Measurements from ENCODE around the gene VPS39.

VPS39 gene

DNA sequence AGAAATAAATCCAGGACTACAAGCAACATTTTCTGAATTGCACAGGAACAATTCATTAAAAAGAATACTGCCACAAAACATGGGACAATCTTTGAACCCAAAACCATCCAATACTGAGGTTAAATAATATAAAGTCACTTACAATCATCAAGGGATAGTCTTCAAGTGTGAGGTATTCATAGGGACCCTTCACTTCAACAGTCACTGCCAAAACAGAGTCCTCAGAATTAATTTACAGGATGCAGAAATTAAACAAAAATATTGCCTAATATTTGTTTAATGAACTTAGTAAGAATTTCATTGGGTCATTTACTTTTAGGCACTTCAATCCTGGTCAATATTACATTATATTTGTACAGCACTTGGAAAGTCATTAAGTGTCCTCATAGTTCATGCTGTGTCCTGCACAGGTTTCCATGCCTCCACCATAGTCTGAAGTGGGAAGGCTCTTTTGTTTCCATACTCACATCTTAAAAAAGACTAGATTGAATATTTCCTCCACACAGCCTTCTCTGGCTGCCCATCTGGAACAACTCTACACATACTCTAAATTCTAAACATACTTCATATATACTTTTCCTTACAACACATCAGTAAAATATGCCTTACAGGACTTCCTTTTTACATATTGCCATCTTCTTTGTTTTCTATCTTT lies 31.6 kb upstream of the VPS39 start:
- no peak overlapping the region for H3K4me2 ChIP-seq (ENCODE audit: low read depth, low read length, poor library complexity, severe bottlenecking)
- H3K9me2 ChIP-seq (replicated peaks; ENCODE audit: insufficient read depth, low read length), result no peaks in the 10 kb centered on the region
- H3K27me3 ChIP-seq (ENCODE audit: low read length), result no peaks in the 10 kb centered on the region
- no peaks in the 10 kb centered on the region for H3F3A ChIP-seq (ENCODE audit: insufficient read depth)
- no peaks in the 10 kb centered on the region for H4K20me1 ChIP-seq (ENCODE audit: low read depth, low read length)
- H3K79me2 ChIP-seq (ENCODE audit: insufficient read depth, low read length), result no peaks in the 10 kb centered on the region; the same call in none of the 2 replicates
- no peak overlapping the region for H3K4me3 ChIP-seq (ENCODE audit: insufficient read depth, low read length, poor library complexity, severe bottlenecking)
- H3K27ac ChIP-seq (ENCODE audit: low read depth, low read length), result no peak overlapping the region
- peaks cover 15% of the 10 kb centered on the region; the same call in 1 of the 2 replicates for H3K36me3 ChIP-seq (ENCODE audit: low read length)
- no peak for TF ChIP-seq EZH2phosphoT487 (conservative IDR thresholded peaks at IDR 0.05; ENCODE audit: low read length)
- TF ChIP-seq, protein P1, sequence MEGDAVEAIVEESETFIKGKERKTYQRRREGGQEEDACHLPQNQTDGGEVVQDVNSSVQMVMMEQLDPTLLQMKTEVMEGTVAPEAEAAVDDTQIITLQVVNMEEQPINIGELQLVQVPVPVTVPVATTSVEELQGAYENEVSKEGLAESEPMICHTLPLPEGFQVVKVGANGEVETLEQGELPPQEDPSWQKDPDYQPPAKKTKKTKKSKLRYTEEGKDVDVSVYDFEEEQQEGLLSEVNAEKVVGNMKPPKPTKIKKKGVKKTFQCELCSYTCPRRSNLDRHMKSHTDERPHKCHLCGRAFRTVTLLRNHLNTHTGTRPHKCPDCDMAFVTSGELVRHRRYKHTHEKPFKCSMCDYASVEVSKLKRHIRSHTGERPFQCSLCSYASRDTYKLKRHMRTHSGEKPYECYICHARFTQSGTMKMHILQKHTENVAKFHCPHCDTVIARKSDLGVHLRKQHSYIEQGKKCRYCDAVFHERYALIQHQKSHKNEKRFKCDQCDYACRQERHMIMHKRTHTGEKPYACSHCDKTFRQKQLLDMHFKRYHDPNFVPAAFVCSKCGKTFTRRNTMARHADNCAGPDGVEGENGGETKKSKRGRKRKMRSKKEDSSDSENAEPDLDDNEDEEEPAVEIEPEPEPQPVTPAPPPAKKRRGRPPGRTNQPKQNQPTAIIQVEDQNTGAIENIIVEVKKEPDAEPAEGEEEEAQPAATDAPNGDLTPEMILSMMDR (IDR thresholded peaks at IDR 0.05; ENCODE audit: insufficient read depth, low read length, poor library complexity, severe bottlenecking), result no peak
- no peaks in the 10 kb centered on the region for H3K9me3 ChIP-seq (ENCODE audit: insufficient read depth, low read length)
- no peak overlapping the region for H3K9ac ChIP-seq (ENCODE audit: low read length)
- H2AFZ ChIP-seq (ENCODE audit: low read depth, low read length, severe bottlenecking), result no peak overlapping the region

DNA sequence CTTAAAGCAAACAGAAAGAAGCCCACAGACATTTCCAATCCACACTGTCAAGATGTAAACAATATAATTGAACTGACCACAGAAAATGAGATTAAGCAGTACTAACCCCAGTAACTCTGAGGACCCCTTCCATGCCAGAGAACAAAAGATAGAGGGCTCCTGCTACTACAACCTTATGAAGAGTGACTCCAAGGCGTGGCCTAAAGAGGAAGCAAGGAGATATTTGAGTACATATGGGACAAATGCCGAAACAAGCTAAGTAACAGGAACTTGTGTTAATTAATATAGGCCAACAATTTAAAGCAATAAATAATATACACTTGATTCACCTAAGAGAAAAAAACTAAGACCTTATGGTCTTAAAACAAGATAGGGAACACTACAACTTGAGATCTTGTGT lies 25.0 kb upstream of the VPS39 start:
- H3K27me3 ChIP-seq (ENCODE audit: low read length), result no peaks in the 10 kb centered on the region
- no peaks in the 10 kb centered on the region for H3K79me2 ChIP-seq (ENCODE audit: insufficient read depth, low read length)
- H3K9me2 ChIP-seq (replicated peaks; ENCODE audit: insufficient read depth, low read length), result no peaks in the 10 kb centered on the region
- no peaks in the 10 kb centered on the region; the same call in 1 of the 2 replicates for H3F3A ChIP-seq (ENCODE audit: insufficient read depth)
- no peak overlapping the region for H2AFZ ChIP-seq (ENCODE audit: low read depth, low read length, severe bottlenecking)
- H4K20me1 ChIP-seq (ENCODE audit: low read depth, low read length), result no peaks in the 10 kb centered on the region
- H3K9me3 ChIP-seq (ENCODE audit: insufficient read depth, low read length), result no peaks in the 10 kb centered on the region
- H3K4me2 ChIP-seq (ENCODE audit: low read depth, low read length, poor library complexity, severe bottlenecking), result no peak overlapping the region
- H3K36me3 ChIP-seq (ENCODE audit: low read length), result peaks cover 10% of the 10 kb centered on the region; the same call in 1 of the 2 replicates
- no peak overlapping the region for H3K9ac ChIP-seq (ENCODE audit: low read length)
- H3K27ac ChIP-seq (ENCODE audit: low read depth, low read length), result no peak overlapping the region
- H3K4me3 ChIP-seq (ENCODE audit: insufficient read depth, low read length, poor library complexity, severe bottlenecking), result no peak overlapping the region
- no peak for TF ChIP-seq EZH2phosphoT487 (conservative IDR thresholded peaks at IDR 0.05; ENCODE audit: low read length)
- TF ChIP-seq, protein P1 (IDR thresholded peaks at IDR 0.05; ENCODE audit: insufficient read depth, low read length, poor library complexity, severe bottlenecking), result no peak

DNA sequence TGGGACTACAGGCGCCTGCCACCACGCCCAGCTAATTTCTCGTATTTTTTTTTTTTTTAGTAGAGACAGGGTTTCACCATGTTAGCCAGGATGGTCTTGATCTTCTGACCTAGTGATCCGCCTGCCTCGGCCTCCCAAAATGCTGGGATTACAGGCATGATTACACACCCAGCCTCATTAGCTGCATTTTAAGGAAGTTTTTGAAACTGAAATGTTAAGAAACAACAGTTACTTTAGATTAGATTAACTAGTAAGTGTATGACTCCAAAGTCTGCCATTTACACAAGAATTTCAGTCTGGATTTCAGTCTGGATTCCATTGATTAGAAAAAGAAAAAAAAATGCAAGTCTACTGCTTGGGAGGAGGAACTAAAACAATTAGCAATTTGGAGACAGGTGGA lies 24.5 kb upstream of the VPS39 start:
- Histone ChIP-seq H4K20me1 (ENCODE audit: low read depth, low read length) (no peaks in the 10 kb centered on the region), H3K4me2 (ENCODE audit: low read depth, low read length, poor library complexity, severe bottlenecking) (no peak overlapping the region), H3F3A (ENCODE audit: insufficient read depth) (no peaks in the 10 kb centered on the region; the same call in 1 of the 2 replicates), H3K36me3 (ENCODE audit: low read length) (peaks cover 14% of the 10 kb centered on the region), H3K27me3 (ENCODE audit: low read length) (no peaks in the 10 kb centered on the region), H2AFZ (ENCODE audit: low read depth, low read length, severe bottlenecking) (no peak overlapping the region), H3K9me2 (replicated peaks; ENCODE audit: insufficient read depth, low read length) (no peaks in the 10 kb centered on the region), H3K27ac (ENCODE audit: low read depth, low read length) (no peak overlapping the region), H3K9ac (ENCODE audit: low read length) (no peak overlapping the region), H3K9me3 (ENCODE audit: insufficient read depth, low read length) (no peaks in the 10 kb centered on the region), H3K4me3 (ENCODE audit: insufficient read depth, low read length, poor library complexity, severe bottlenecking) (no peak overlapping the region), H3K79me2 (ENCODE audit: insufficient read depth, low read length) (no peaks in the 10 kb centered on the region)
- TF ChIP-seq, protein P1 (IDR thresholded peaks at IDR 0.05; ENCODE audit: insufficient read depth, low read length, poor library complexity, severe bottlenecking), result no peak
- no peak for TF ChIP-seq EZH2phosphoT487 (conservative IDR thresholded peaks at IDR 0.05; ENCODE audit: low read length)

All from SU-DHL-6 (cell line).